PC-9 (cell line): Measurements from ENCODE around the gene IQCB1. TPM values are rescaled to one million over a fixed set of nuclear protein-coding genes. Genes with fewer than 3 reads are reported as not detected.
A peak's percentile ranks its signal among the peaks of the same experiment; 100 is the strongest.

Source experiments
- BruUV-seq: library from RNA; stranded (reverse); fragments of 400-500 nt; replicated peaks from 2 replicates; lab custom pipeline; 2021; lab: Mats Ljungman, UMichigan
- CTCF ChIA-PET: fragments of 300-600 bp; sonication (Branson Sonifier 250); formaldehyde crosslinking; loops from one replicate; lab custom pipeline; 2022; ENCODE audit warnings: antibody characterized with exemption; lab: Charles Lee
- POLR2A ChIA-PET: fragments of 300-600 bp; sonication (Branson Sonifier 250); formaldehyde crosslinking; loops from one replicate; lab custom pipeline; 2022; ENCODE audit warnings: antibody characterized with exemption; ENCODE audit not compliant: unreplicated experiment; lab: Charles Lee
- DNase-seq, 2 experiments: peaks; one replicate each; pipeline versions ENCODE4 v3.0.0 to v3.0.0-alpha.2; 2015 to 2022; ENCODE audit warnings: mixed read lengths in 1 of 2
- H2AFZ ChIP-seq: fragments of 200-600 bp; sonication (generic); 2 replicates; pipeline ENCODE4 v1.8.1; 2017; ENCODE audit warnings: antibody characterized with exemption
- H3F3A ChIP-seq: fragments of 200-600 bp; sonication (generic); 2 replicates; pipeline ENCODE4 v1.8.1; 2017; ENCODE audit warnings: antibody characterized with exemption, mild to moderate bottlenecking, low read depth; ENCODE audit not compliant: insufficient read depth
- H3K27ac ChIP-seq: fragments of 200-600 bp; sonication (generic); 2 replicates; pipeline ENCODE4 v1.6.1; 2016; ENCODE audit warnings: mixed run types
- H3K27me3 ChIP-seq: fragments of 200-600 bp; sonication (generic); 2 replicates; pipeline ENCODE4 v1.6.1; 2016; ENCODE audit warnings: low read depth, mixed run types; ENCODE audit not compliant: insufficient read depth
- H3K36me3 ChIP-seq: fragments of 200-600 bp; sonication (generic); 2 replicates; pipeline ENCODE4 v1.6.1; 2016; ENCODE audit warnings: low read depth, mixed run types
- H3K4me1 ChIP-seq: fragments of 200-600 bp; sonication (generic); replicated peaks from 2 replicates; pipeline ENCODE4 v1.6.1; 2016; ENCODE audit warnings: mixed run types; ENCODE audit not compliant: insufficient read depth
- H3K4me2 ChIP-seq: fragments of 200-600 bp; sonication (generic); 2 replicates; pipeline ENCODE4 v1.6.1; 2017; ENCODE audit warnings: mixed run types
- H3K4me3 ChIP-seq: fragments of 200-600 bp; sonication (generic); 2 replicates; pipeline ENCODE4 v1.6.1; 2016; ENCODE audit warnings: mixed run types
- H3K79me2 ChIP-seq: fragments of 200-600 bp; sonication (generic); 2 replicates; pipeline ENCODE4 v1.6.1; 2017; ENCODE audit warnings: low read depth, mixed run types
- H3K9me2 ChIP-seq: fragments of 200-600 bp; sonication (generic); 2 replicates; pipeline ENCODE4 v1.8.1; 2017; ENCODE audit warnings: mild to moderate bottlenecking; ENCODE audit not compliant: insufficient read depth
- H3K9me3 ChIP-seq: fragments of 200-600 bp; sonication (generic); 2 replicates; pipeline ENCODE4 v1.8.1; 2016; ENCODE audit warnings: low read depth; ENCODE audit not compliant: insufficient read depth
- H4K20me1 ChIP-seq: fragments of 200-600 bp; sonication (generic); 2 replicates; pipeline ENCODE4 v1.8.1; 2017; ENCODE audit not compliant: insufficient read depth
- CTCF ChIP-seq: fragments of 200-600 bp; sonication (generic); conservative IDR thresholded peaks from 2 replicates; pipeline ENCODE4 v1.6.1; 2017; ENCODE audit warnings: mixed run types, antibody characterized with exemption, mild to moderate bottlenecking, moderate library complexity
- EZH2 ChIP-seq: fragments of 200-600 bp; sonication (generic); IDR thresholded peaks from 2 replicates; pipeline ENCODE4 v1.8.0; 2017; ENCODE audit warnings: antibody characterized with exemption, low read depth
- intact Hi-C: fragments of 100-400 bp; cut with micrococcal nuclease; formaldehyde crosslinking; loops from one replicate; pipeline ENCODE4 v1.10.0; 2022; ENCODE audit not compliant: unreplicated experiment
- total RNA-seq: library from RNA; stranded (reverse); gene quantifications from 2 replicates; pipeline ENCODE4 v1.2.3, GENCODE V29; 2021

The IQCB1 gene
- total RNA-seq, 1 experiment from 2014 or later = 14.8 TPM

- ChIA-PET CTCF (no interaction called here), POLR2A (interaction anchor here (0.7 kb wide), 1 partner anchor 128 kb away, joined by 12 read pairs; no protein-coding TSS in a partner anchor)
- Histone ChIP-seq H3K79me2 (peaks cover 20% of the 10 kb centered on the region), H2AFZ (no peak overlapping the region), H3K4me3 (no peak overlapping the region), H3K9me3 (no peaks in the 10 kb centered on the region), H3K27me3 (no peaks in the 10 kb centered on the region), H3K4me2 (peak overlapping the region; percentile 95; the same call in 1 of the 2 replicates), H4K20me1 (no peaks in the 10 kb centered on the region; the same call in 1 of the 2 replicates), H3K27ac (no peak overlapping the region), H3F3A (no peaks in the 10 kb centered on the region), H3K9me2 (no peaks in the 10 kb centered on the region), H3K36me3 (0 out of 2 replicates have a peak, but pooled peaks cover 10% of the 10 kb centered on the region), H3K4me1 (peaks cover 11% of the 10 kb centered on the region; the same call in 1 of the 2 replicates)
- no peak for DNase-seq
- intact Hi-C loops = loop anchor here (10.0 kb wide), 1 partner anchor 528 kb away; no protein-coding TSS in a partner anchor
- TF ChIP-seq CTCF = no peak
- no peak for TF ChIP-seq EZH2
- BruUV-seq = no TSS peak
Measured at GRCh38 chr3:121836481-121836880, 1.6 kb upstream of the IQCB1 start.

GRCh38 chr3:121836064-121836463, 1.2 kb upstream of the IQCB1 start:
- TF ChIP-seq EZH2 (no peak), CTCF (no peak)
- Histone ChIP-seq H3K36me3 (0 out of 2 replicates have a peak, but pooled peaks cover 10% of the 10 kb centered on the region), H3F3A (no peaks in the 10 kb centered on the region), H3K27me3 (no peaks in the 10 kb centered on the region), H2AFZ (peak overlapping the region; percentile 99; the same call in 1 of the 2 replicates), H3K4me2 (peak overlapping the region; percentile 95), H3K4me3 (peak overlapping the region; percentile 94; the same call in 1 of the 2 replicates), H4K20me1 (no peaks in the 10 kb centered on the region; the same call in 1 of the 2 replicates), H3K4me1 (peaks cover 11% of the 10 kb centered on the region; the same call in 1 of the 2 replicates), H3K9me3 (no peaks in the 10 kb centered on the region), H3K27ac (no peak overlapping the region), H3K9me2 (no peaks in the 10 kb centered on the region), H3K79me2 (peaks cover 20% of the 10 kb centered on the region)
- intact Hi-C loops = loop anchor here (10.0 kb wide), 1 partner anchor 529 kb away; no protein-coding TSS in a partner anchor
- BruUV-seq = TSS peak; percentile 60
- no peak for DNase-seq
- ChIA-PET POLR2A (interaction anchor here (0.7 kb wide), 1 partner anchor 129 kb away, joined by 12 read pairs; no protein-coding TSS in a partner anchor), CTCF (no interaction called here)

- Histone ChIP-seq H4K20me1 (no peaks in the 10 kb centered on the region; the same call in 1 of the 2 replicates), H3K27me3 (no peaks in the 10 kb centered on the region), H3K4me1 (peaks cover 11% of the 10 kb centered on the region; the same call in 1 of the 2 replicates), H3K9me2 (no peaks in the 10 kb centered on the region), H3K9me3 (no peaks in the 10 kb centered on the region), H3K79me2 (peaks cover 20% of the 10 kb centered on the region), H3F3A (no peaks in the 10 kb centered on the region), H2AFZ (peak overlapping the region; percentile 99), H3K27ac (no peak overlapping the region), H3K36me3 (0 out of 2 replicates have a peak, but pooled peaks cover 10% of the 10 kb centered on the region), H3K4me3 (peak overlapping the region; percentile 94), H3K4me2 (peak overlapping the region; percentile 95)
- no peak for TF ChIP-seq CTCF
- TF ChIP-seq EZH2 = no peak
- CTCF ChIA-PET = no interaction called here
- intact Hi-C loops = loop anchor here (2.0 to 10.0 kb wide), 2 partner anchors 87 to 529 kb away; partner anchors contain the start of gene GOLGB1
- BruUV-seq = no TSS peak
- no peak for DNase-seq
- POLR2A ChIA-PET = interaction anchor here (0.7 kb wide), 1 partner anchor 167 kb away, joined by 3 read pairs; no protein-coding TSS in a partner anchor
Measured at GRCh38 chr3:121835465-121835801, 573 bp upstream of the IQCB1 start.
